Measurements from ENCODE around the gene OR2F1.
"Not testable (repeated sequence)": the region's sequence is repeated elsewhere in the genome, so short reads cannot be mapped to it uniquely, and the experiment has no call there.

OR2F1 gene

DNA sequence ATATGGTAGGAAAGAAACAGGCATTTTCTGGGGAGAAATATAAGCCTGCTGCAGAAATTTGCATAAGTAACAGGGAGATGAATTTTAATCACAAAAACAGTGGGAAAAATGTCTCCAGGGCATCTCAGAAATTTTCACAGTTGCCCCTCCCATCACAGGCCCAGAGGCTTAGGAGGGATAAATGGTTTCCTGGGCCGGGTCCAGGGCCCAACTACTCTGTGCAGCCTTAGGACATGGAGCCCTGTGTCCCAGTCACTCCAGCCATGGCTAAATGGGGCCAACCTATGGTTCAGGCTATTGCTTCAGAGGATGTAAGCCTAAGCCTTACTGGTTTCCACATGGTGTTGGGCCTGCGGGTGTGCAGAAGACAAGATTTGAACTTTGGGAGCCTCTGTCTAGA, 54.7 kb downstream of the OR2F1 start:
- DNase-seq (ENCODE audit: low spot score): no peak

- DNase-seq (ENCODE audit: low spot score): not testable (repeated sequence)
Measured at GRCh38 chr7:144010061-144010460, 55.4 kb downstream of the OR2F1 start.

- DNase-seq (ENCODE audit: low spot score): not testable (repeated sequence)
Measured at GRCh38 chr7:144010821-144011220, 56.2 kb downstream of the OR2F1 start.

DNA sequence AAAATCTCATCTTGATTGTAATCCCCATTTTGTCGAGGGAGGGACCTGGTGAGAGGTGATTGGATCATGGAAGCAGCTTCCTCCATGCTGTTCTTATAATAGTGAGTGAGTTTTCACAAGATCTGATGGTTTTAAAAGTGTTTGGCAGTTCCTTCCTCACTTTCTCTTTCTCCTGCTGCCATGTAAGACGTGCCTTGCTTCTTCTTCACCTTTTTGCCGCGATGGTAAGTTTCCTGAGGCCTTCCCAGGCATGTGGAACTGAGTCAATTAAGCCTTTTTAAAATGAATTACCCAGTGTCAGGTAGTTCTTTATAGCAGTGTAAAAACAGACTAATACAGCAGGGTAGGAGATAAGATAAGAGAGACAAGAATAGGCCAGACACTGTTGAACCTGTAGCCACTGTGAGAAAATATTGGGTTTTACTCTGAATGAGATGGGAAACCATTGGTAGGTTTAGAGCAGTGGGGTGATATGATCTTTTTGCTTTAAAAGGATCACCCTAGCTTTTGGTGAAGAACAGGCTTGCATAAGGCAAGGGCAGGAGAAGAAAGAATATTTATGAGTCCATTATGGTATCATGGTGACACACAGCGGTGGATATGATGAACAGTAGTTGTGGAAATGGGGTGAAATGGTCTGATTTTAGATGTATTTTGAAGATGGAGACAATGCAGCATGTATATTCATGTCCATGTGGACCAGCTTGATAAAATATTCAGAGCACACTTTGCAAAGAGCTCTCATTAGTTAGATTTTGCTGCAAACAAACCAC, 57.0 kb downstream of the OR2F1 start:
- DNase-seq (ENCODE audit: low spot score): no peak

All from AG08396 (cell line).